MM.1S (cell line): ENCODE results near the gene KRTAP1-1.
"Not testable (repeated sequence)": the region's sequence is repeated elsewhere in the genome, so short reads cannot be mapped to it uniquely, and the experiment has no call there.

Experiments used
- CTCF ChIP-seq: fragments of 300-600 bp; sonication (generic); IDR thresholded peaks from 2 replicates; pipeline ENCODE4 v1.5.1; 2016; ENCODE audit warnings: antibody characterized with exemption, low read length, mixed read lengths
- EZH2phosphoT487 ChIP-seq: fragments of 300-600 bp; sonication (generic); IDR thresholded peaks from 2 replicates; pipeline ENCODE4 v1.6.1; 2018; ENCODE audit warnings: antibody characterized with exemption, low read length

GRCh38 chr17:41034346-41034935 is 6.8 kb downstream of the KRTAP1-1 start, which contains the start of gene KRTAP1-3:
- TF ChIP-seq CTCF, EZH2phosphoT487: not testable (repeated sequence)
